ENCODE data around the gene PPIP5K1.
"Not testable (repeated sequence)": the region's sequence is repeated elsewhere in the genome, so short reads cannot be mapped to it uniquely, and the experiment has no call there.

Gene PPIP5K1

GRCh38 chr15:43589778-43590466 lies at the start of gene PPIP5K1:
Gene PPIP5K1 (minus strand): TSS chr15:43590208. CDS start chr15:43584504, 5,704 bp downstream.
- H3K4me3 ChIP-seq (ENCODE audit: low read depth, low read length); DNase-seq (ENCODE audit: low read depth); in situ Hi-C loops (cut with HindIII; ENCODE audit: low sequenced_read_pairs): not testable (repeated sequence)

DNA sequence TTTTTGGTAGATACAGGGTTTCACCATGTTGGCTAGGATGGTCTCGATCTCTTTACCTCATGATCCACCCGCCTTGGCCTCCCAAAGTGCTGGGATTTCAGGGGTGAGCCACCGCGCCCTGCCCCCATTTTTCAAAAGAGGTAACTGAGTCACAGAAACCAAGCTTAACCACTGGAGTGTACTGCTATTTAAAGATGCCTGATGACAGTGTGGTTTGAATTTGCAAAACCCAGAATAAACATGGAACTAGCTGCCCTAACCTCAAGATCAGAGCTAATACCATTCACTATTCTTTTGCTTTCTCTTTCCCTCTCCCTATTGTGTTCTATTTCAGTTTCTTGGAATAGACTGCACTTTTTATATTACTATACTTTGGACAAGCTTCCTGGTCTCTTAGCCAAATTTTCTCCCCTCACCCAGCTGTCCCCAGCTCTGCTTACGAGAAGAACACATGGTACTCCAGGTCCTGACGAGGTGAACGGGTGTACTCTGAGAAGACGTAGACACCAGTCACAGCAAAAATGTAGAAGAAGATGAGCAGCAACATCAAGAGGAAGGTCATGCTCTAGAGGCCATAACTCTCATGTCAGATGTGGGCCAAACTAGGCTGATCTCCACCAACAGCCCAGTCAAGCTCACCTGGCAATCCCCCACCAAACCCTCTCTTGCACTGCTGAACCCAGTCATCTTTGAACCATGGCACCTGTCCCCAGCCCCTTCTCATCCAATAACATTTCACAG lies 48.6 kb upstream of the PPIP5K1 start:
- in situ Hi-C loops (cut with HindIII; ENCODE audit: low sequenced_read_pairs); H3K4me3 ChIP-seq (ENCODE audit: low read depth, low read length); DNase-seq (ENCODE audit: low read depth): not testable (repeated sequence)

- DNase-seq (ENCODE audit: low read depth); H3K4me3 ChIP-seq (ENCODE audit: low read depth, low read length); in situ Hi-C loops (cut with HindIII; ENCODE audit: low sequenced_read_pairs): not testable (repeated sequence)
Measured at GRCh38 chr15:43626937-43627336, 36.9 kb upstream of the PPIP5K1 start.

DNA sequence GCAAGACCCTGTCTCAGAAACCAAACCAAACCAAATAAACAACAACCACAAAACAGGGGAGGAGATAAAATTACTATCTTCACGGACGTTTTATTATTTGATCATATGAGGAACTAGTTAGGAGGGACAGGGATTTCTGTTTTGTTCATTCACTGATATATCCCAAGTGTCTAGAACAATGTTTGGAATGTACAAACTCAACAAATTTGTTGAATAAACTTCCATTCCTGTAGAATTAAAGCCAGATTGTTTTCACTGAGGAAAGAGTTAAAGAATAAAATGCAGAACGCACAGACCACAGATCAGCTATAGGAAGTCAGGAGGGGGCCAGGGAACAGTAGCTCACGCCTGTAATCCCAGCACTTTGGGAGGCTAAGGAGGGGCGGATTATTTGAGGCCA lies 35.1 kb upstream of the PPIP5K1 start:
- no peak for TF ChIP-seq CTCF (IDR thresholded peaks at IDR 0.05; ENCODE audit: low read depth, low read length, missing control alignments)

GRCh38 chr15:43622068-43622799 lies 32.2 kb upstream of the PPIP5K1 start:
- in situ Hi-C loops (cut with HindIII; ENCODE audit: low sequenced_read_pairs), result not testable (repeated sequence)

More for the DNA sequence above, 35.1 kb upstream of the PPIP5K1 start:
- DNase-seq (ENCODE audit: low read depth), result no peak
- in situ Hi-C loops (cut with HindIII; ENCODE audit: low sequenced_read_pairs), result no loop called here
- H3K4me3 ChIP-seq (ENCODE audit: low read depth, low read length), result no peak overlapping the region

GRCh38 chr15:43618700-43619099 lies 28.7 kb upstream of the PPIP5K1 start, which contains the start of gene STRC:
Gene STRC (minus strand): TSS chr15:43618800. CDS start chr15:43618722, 78 bp downstream.
- DNase-seq (ENCODE audit: low read depth); in situ Hi-C loops (cut with HindIII; ENCODE audit: low sequenced_read_pairs): not testable (repeated sequence)

More at GRCh38 chr15:43622068-43622799, 32.2 kb upstream of the PPIP5K1 start:
- peak; percentile 2 for DNase-seq (ENCODE audit: low read depth)
- H3K4me3 ChIP-seq (ENCODE audit: low read depth, low read length), result not testable (repeated sequence)

DNA sequence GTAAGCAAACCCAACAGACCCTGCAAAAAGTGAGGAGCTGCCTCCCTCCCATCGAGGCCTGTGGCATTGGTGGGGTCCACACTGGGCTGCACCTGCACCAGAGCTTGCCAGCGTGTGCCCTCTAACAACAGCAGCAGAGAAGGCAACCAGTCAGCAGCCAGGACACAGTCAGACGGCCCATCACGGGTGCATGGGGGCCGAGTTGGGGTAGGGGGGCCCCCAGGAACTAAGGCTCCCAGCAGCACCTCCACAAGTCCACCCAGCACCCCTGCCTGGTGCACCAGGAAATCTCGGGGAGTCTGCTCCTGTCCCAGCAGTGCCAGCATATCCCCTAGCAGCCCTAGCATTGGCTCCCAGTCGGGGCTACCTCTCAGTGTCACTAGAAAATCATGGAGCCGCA lies 27.7 kb upstream of the PPIP5K1 start:
- in situ Hi-C loops (cut with HindIII; ENCODE audit: low sequenced_read_pairs), result not testable (repeated sequence)

More at GRCh38 chr15:43618700-43619099, 28.7 kb upstream of the PPIP5K1 start, which contains the start of gene STRC:
- not testable (repeated sequence) for H3K4me3 ChIP-seq (ENCODE audit: low read depth, low read length)

DNA sequence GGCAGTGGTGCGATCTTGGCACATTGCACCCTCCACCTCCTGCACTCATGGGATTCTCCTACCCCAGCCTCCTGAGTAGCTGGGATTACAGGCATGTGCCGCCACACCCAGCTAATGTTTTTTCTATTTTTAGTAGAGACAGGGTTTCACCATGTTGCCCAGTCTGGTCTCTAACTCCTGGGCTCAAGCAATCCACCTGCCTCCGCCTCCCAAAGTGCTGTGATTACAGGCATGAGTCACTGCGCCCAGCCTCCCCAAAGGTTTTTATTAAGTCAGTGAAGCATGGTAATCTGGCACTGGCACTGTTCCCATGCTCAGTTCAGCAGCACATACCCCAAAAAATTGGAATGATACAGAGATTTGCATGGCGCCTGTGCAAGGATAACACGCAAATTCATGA lies 12.2 kb upstream of the PPIP5K1 start:
- H3K4me3 ChIP-seq (ENCODE audit: low read depth, low read length); DNase-seq (ENCODE audit: low read depth); in situ Hi-C loops (cut with HindIII; ENCODE audit: low sequenced_read_pairs): not testable (repeated sequence)

More for the DNA sequence above, 27.7 kb upstream of the PPIP5K1 start:
- H3K4me3 ChIP-seq (ENCODE audit: low read depth, low read length); DNase-seq (ENCODE audit: low read depth): not testable (repeated sequence)

GRCh38 chr15:43600200-43600599 lies 10.2 kb upstream of the PPIP5K1 start:
- H3K4me3 ChIP-seq (ENCODE audit: low read depth, low read length); DNase-seq (ENCODE audit: low read depth); in situ Hi-C loops (cut with HindIII; ENCODE audit: low sequenced_read_pairs): not testable (repeated sequence)

- H3K4me3 ChIP-seq (ENCODE audit: low read depth, low read length); DNase-seq (ENCODE audit: low read depth); in situ Hi-C loops (cut with HindIII; ENCODE audit: low sequenced_read_pairs): not testable (repeated sequence)
Measured at GRCh38 chr15:43599131-43599530, 9.1 kb upstream of the PPIP5K1 start.

GRCh38 chr15:43593328-43594190 lies 3.6 kb upstream of the PPIP5K1 start, which contains the start of gene CKMT1B:
Gene CKMT1B (plus strand): TSS chr15:43594027. CDS start chr15:43594219, 192 bp downstream.
- H3K4me3 ChIP-seq (ENCODE audit: low read depth, low read length); DNase-seq (ENCODE audit: low read depth); in situ Hi-C loops (cut with HindIII; ENCODE audit: low sequenced_read_pairs): not testable (repeated sequence)

GRCh38 chr15:43592841-43593240 lies 2.8 kb upstream of the PPIP5K1 start:
- in situ Hi-C loops (cut with HindIII; ENCODE audit: low sequenced_read_pairs); DNase-seq (ENCODE audit: low read depth); H3K4me3 ChIP-seq (ENCODE audit: low read depth, low read length): not testable (repeated sequence)

DNA sequence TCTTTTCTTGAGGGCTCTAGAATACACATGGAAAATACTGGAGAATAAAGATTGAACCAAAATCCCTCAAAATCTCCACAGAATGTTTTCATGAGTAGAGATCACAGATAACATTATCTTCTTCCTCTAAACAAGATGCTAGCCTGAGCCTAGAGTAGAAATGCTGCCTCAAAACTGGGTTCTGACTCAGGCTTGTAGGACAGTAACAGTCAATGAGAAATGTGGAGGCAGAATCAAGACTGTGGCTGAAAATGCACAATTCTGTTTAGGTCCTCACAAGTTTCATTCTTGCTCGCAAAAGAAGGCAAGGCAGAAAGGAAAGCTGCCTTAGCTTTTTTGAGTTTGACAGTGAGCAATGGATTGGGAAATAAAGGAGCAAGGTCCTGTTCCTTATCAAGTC lies 15.4 kb downstream of the PPIP5K1 start:
- DNase-seq (ENCODE audit: low read depth); H3K4me3 ChIP-seq (ENCODE audit: low read depth, low read length); in situ Hi-C loops (cut with HindIII; ENCODE audit: low sequenced_read_pairs): not testable (repeated sequence)

DNA sequence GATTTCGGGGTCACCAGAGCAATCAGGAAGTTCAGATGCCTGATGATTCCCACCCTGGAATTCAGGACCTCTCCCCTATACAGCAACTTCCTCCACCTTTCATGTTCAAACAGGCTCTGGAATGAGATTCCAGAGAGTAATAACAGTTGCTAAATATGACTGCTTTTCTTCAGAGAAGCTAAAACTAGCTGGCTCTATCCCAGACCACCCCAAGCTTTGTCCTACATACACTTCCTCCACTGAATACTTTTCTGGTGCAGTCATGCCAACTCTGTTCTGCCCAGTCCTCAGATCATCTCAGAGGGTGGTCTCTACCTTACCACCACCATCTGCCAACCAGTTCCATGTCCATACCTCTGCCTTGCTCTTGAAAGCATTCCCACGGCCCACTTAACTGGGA lies 23.4 kb downstream of the PPIP5K1 start:
- DNase-seq (ENCODE audit: low read depth); in situ Hi-C loops (cut with HindIII; ENCODE audit: low sequenced_read_pairs); H3K4me3 ChIP-seq (ENCODE audit: low read depth, low read length): not testable (repeated sequence)

- in situ Hi-C loops (cut with HindIII; ENCODE audit: low sequenced_read_pairs); DNase-seq (ENCODE audit: low read depth); H3K4me3 ChIP-seq (ENCODE audit: low read depth, low read length): not testable (repeated sequence)
Measured at GRCh38 chr15:43563793-43564192, 26.2 kb downstream of the PPIP5K1 start.
